H1 (cell line): ENCODE results near the gene DCN.

Experiments used
- CTCF ChIP-seq, 3 experiments: IDR thresholded peaks; 1 replicate in 2 of 3; 2 replicates in 1 of 3; pipeline versions ENCODE4 v1.5.1 to v1.6.1; 2011; ENCODE audit warnings: low read length in 3 of 3, mild to moderate bottlenecking in 3 of 3, inconsistent platforms in 2 of 3, low read depth in 1 of 3, moderate library complexity in 1 of 3; ENCODE audit not compliant: insufficient read depth in 1 of 3; ENCODE audit errors: control extremely low read depth in 1 of 3
- EZH2 ChIP-seq: fragments of 200-600 bp; sonication (generic); IDR thresholded peaks from 2 replicates; pipeline ENCODE4 v1.7.1; 2012; ENCODE audit warnings: low read depth, mild to moderate bottlenecking, moderate library complexity, low read length, inconsistent platforms; ENCODE audit not compliant: severe bottlenecking
- MAX ChIP-seq: IDR thresholded peaks from 2 replicates; pipeline ENCODE4 v1.6.1; 2012; ENCODE audit warnings: inconsistent platforms
- SIRT6 ChIP-seq: IDR thresholded peaks from one replicate; pipeline ENCODE4 v1.7.1; 2012; ENCODE audit warnings: low read length, inconsistent platforms
- SP2 ChIP-seq: IDR thresholded peaks from 2 replicates; pipeline ENCODE4 v1.6.1; 2012; ENCODE audit warnings: mild to moderate bottlenecking, low read length, inconsistent platforms

- no peak for TF ChIP-seq SP2
- no peak for TF ChIP-seq CTCF (IDR thresholded peaks at IDR 0.05; ENCODE audit: control extremely low read depth in 1 of 3, insufficient read depth in 1 of 3, low read depth in 1 of 3, low read length in 3 of 3)
- no peak for TF ChIP-seq MAX
- no peak for TF ChIP-seq EZH2
- TF ChIP-seq SIRT6: no peak
Measured at GRCh38 chr12:91204421-91204820, 21.8 kb upstream of the DCN start.
